Progenitor cell of endocrine pancreas (in vitro differentiated cells): ENCODE results near the gene IBA57. TPM values are rescaled to one million over a fixed set of nuclear protein-coding genes. Genes with fewer than 3 reads are reported as not detected.

ENCODE experiments used
- DNase-seq: peaks from one replicate; pipeline ENCODE4 v3.0.0; 2021; ENCODE audit warnings: low spot score; ENCODE audit not compliant: unreplicated experiment
- H3K27ac Mint-ChIP-seq: 2 replicates; pipeline ENCODE4 v1.8.0; 2021; ENCODE audit warnings: mild to moderate bottlenecking, moderate library complexity, mixed read lengths
- H3K27me3 Mint-ChIP-seq: 2 replicates; pipeline ENCODE4 v1.8.0; 2021; ENCODE audit warnings: mixed read lengths
- H3K36me3 Mint-ChIP-seq: 2 replicates; pipeline ENCODE4 v1.8.0; 2022; ENCODE audit warnings: mixed read lengths; ENCODE audit not compliant: insufficient read depth
- H3K4me1 Mint-ChIP-seq: 2 replicates; pipeline ENCODE4 v1.8.0; 2021; ENCODE audit warnings: low read depth, mixed read lengths
- H3K4me3 Mint-ChIP-seq: 2 replicates; pipeline ENCODE4 v1.8.0; 2021; ENCODE audit warnings: low read depth, mild to moderate bottlenecking, moderate library complexity, mixed read lengths
- H3K9me3 Mint-ChIP-seq: 2 replicates; pipeline ENCODE4 v1.8.0; 2021; ENCODE audit warnings: low read depth, mixed read lengths
- CTCF ChIP-seq: fragments of 200-600 bp; sonication (generic); IDR thresholded peaks from one replicate; pipeline ENCODE4 v1.5.0; 2021; ENCODE audit warnings: antibody characterized with exemption, mild to moderate bottlenecking; ENCODE audit not compliant: unreplicated experiment
- total RNA-seq: library from RNA; stranded (reverse); gene quantifications from 2 replicates; pipeline ENCODE4 v1.2.1, GENCODE V29; 2021

The IBA57 gene
- total RNA-seq, 1 donor from 2014 or later, result 11.2 TPM

DNA sequence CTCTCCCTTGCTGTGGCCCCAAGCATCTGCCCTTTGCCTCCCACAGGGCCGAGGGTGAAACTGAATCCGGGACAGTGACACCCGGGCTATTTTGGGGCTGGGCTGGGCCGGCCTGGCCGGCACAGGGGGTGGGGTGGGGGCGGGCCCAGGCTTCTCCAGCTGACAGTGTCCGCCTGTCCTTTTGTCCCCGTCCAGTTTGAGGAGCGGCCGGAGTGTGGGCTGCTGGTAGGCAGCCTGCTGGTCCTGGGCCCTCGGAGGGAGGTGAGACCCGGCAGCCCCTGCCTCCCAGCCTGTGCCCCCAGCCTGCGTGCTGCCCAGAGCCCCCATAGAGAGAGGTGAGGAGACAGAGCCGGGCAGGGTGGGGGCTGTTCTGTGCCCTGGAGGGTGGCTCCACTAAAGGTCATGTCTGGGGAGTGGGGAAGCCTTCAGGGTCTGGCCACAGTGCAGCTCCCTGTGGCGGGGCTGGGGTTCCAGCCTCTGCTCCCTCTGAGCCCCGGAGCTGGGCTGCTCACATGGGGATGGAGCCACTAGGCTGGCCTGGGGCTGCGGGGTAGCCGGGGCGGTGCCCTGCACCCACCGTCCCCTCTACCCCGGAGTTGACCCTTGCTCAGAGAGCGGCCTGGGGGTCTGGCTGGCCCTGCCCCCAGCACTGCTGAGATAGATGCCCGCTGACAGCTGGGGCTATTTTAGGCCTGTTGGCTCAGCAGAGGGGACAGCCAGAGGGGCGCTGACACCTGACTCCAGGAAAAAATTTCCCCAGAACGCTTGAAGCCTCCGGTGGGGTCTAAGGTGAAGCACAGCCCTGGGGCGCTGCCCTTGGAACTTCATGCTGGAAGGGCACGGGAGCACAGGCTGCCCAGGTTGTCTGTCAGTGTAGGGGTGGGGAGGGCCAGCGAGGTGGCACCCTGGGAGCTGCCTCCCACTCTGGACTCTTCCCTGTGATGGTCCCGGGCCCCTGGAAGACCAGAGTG is 42.5 kb downstream of the IBA57 start, which contains the start of gene OBSCN:
TSS of gene OBSCN (plus strand) at position 194 of the 971 bp plus-strand sequence. CDS start 3,740 bp downstream, outside the sequence.
- Mint-ChIP-seq H3K9me3 (no peaks in the 10 kb centered on the region), H3K27me3 (peaks cover 23% of the 10 kb centered on the region), H3K4me1 (peaks cover 2% of the 10 kb centered on the region), H3K4me3 (no peak within 1 kb of the TSS), H3K27ac (no peak within 1 kb of the TSS), H3K36me3 (peaks cover 1% of the 10 kb centered on the region)
- TF ChIP-seq CTCF, result no peak
- DNase-seq, result no peak

- no peak overlapping the region for H3K4me3 Mint-ChIP-seq
- H3K9me3 Mint-ChIP-seq, result no peaks in the 10 kb centered on the region
- no peak overlapping the region for H3K27ac Mint-ChIP-seq
- DNase-seq, result no peak
- TF ChIP-seq CTCF, result no peak
- H3K4me1 Mint-ChIP-seq, result peaks cover 2% of the 10 kb centered on the region
- peaks cover 1% of the 10 kb centered on the region for H3K36me3 Mint-ChIP-seq
- H3K27me3 Mint-ChIP-seq, result peaks cover 19% of the 10 kb centered on the region
Observed at GRCh38 chr1:228208831-228209551, 43.4 kb downstream of the IBA57 start.

GRCh38 chr1:228209657-228210056 is 44.1 kb downstream of the IBA57 start:
- Mint-ChIP-seq H3K36me3 (peaks cover 1% of the 10 kb centered on the region), H3K27me3 (peaks cover 19% of the 10 kb centered on the region), H3K9me3 (no peaks in the 10 kb centered on the region), H3K27ac (no peak overlapping the region), H3K4me1 (peaks cover 2% of the 10 kb centered on the region), H3K4me3 (no peak overlapping the region)
- no peak for DNase-seq
- no peak for TF ChIP-seq CTCF

DNA sequence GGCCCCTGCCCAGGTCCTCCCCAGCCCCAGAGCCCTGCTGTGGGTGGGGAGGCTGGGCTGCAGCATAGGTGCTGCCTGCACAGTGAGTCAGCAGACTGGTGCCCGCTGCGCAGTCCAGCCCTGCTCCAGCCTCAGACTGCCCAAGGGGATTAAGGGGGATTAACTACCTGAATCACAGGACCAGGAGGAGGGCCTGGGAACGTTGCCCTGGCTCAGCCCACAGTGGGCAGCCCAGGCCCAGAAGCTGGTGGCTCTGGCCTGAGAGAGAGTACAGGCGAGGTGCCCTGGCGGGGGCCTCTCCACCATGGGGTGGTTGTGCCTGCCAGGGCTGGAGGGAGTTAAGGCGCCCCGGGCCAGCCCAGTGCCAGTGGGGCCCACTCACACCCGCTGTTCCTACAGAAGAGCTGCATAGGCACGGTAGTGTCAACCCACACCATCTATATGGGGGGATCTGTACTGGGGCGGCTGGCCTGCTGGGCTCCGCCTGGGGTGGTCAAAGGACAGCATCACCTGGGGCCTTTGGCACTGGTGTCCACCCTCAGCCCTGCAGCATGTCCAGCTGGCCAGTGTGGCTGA is 44.6 kb downstream of the IBA57 start:
- Mint-ChIP-seq H3K4me1 (peaks cover 2% of the 10 kb centered on the region), H3K4me3 (no peak overlapping the region), H3K27ac (no peak overlapping the region), H3K27me3 (peaks cover 16% of the 10 kb centered on the region), H3K9me3 (no peaks in the 10 kb centered on the region), H3K36me3 (peaks cover 1% of the 10 kb centered on the region)
- no peak for DNase-seq
- no peak for TF ChIP-seq CTCF
